NCI-H2081 (cell line): ENCODE measurements around the gene SLC47A2.
"Not testable (repeated sequence)": the region's sequence is repeated elsewhere in the genome, so short reads cannot be mapped to it uniquely, and the experiment has no call there.

ENCODE experiments used
- DNase-seq, 2 experiments: peaks; one replicate each; lab custom pipeline; 2025; lab: John Stamatoyannopoulos, UW

Gene SLC47A2, protein sequence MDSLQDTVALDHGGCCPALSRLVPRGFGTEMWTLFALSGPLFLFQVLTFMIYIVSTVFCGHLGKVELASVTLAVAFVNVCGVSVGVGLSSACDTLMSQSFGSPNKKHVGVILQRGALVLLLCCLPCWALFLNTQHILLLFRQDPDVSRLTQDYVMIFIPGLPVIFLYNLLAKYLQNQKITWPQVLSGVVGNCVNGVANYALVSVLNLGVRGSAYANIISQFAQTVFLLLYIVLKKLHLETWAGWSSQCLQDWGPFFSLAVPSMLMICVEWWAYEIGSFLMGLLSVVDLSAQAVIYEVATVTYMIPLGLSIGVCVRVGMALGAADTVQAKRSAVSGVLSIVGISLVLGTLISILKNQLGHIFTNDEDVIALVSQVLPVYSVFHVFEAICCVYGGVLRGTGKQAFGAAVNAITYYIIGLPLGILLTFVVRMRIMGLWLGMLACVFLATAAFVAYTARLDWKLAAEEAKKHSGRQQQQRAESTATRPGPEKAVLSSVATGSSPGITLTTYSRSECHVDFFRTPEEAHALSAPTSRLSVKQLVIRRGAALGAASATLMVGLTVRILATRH

DNA sequence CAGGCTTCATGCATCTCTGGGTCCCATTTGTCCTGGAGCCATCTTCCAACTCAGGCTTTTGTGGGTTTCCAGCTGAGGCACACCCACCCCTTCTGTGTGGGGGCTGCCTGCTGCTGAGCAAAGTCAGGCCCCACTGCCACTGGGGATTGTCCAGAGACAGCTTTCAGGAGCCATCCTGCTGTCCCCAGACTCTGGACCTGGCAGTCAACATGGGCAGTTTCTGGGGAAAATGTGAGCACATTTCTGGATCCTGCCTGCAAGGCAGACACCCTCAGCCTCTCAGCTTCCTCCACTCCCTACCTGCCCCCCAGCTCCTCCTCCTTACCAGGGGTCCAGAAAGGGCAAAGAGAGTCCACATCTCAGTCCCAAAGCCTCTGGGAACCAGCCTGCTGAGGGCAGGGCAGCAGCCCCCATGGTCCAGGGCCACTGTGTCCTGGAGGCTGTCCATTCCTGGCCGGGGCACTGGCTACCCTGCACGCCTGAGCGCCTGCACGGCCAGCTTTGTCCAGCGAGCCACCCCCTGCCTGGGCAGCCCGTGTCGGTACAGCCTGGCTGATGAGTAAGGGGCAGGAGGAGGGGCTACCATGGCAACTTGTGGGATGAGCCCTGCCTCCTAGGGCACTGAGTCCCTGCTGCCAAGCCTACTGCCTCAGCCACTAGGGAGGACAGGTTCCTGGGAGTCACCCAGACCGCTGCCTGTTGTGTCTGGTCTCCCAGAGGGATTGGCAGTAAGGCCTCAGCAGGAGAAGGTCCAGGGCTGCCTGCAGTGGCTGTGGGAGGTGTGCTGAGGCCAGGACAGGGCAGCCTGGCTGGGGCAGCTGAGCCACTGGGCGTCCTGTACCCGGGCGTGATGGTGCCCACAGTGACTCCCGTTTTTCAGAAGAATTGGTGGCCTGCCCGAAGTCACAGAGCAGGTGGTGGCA lies at the start of gene SLC47A2:
SLC47A2 (minus strand) TSS at position 477 of the 923 bp plus-strand sequence; CDS start at position 448, 29 bp downstream.
- no peak for DNase-seq

DNA sequence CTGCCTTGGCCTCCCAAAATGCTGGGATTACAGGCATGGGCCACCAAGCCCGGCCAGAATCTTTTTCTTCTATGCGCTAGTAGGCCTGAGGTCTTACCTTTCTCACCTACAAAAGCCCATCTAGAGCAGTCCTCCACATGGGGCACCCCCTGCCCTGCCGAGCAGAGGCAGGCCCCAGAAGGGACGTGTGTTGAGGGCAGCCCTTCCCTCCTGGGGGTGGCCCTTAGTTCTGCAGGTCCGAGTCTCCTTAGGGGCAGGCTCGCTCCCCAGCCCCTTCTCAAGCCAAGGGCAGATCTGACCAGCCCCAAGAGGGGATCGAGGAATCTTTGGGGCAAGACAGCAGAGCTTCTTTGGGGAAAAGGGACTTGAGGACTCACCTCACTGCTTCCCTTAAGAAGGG lies 49.6 kb upstream of the SLC47A2 start:
- DNase-seq: no peak

DNA sequence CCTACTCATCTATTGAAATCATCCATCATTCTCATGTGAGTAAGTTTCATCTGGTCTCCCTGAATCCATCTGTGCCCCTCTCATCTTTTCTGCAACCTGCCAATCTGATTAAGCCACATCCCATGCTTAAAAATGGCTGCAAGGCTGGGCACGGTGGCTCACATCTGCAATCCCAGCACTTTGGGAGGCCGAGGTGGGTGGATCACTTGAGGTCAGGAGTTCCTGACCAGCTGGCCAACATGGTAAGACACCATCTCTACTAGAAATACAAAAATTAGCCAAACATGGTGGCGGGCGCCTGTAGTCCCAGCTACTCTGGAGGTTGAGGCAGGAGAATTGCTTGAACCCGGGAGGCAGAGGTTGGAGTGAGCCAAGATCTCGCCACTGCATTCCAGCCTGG lies 47.6 kb upstream of the SLC47A2 start:
- not testable (repeated sequence) for DNase-seq

DNA sequence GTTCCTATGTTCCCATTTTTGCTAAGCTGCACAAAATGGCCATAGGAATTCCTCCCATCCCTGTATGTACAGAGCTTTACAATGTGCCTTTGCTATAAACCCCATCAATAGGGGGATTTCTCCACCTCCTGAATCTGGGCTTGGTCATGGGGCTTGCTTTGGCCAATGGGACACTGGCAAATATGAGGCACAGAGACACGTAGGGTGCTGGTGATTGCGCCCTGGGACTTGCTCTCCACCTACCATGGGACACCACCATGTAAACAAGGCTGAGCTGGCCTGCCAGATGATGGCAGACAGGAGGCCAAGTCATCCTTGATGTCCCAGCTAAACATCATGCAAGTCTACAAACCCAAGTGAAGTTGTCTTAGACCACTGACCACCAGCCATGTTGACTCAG lies 47.0 kb upstream of the SLC47A2 start:
- DNase-seq: no peak

DNA sequence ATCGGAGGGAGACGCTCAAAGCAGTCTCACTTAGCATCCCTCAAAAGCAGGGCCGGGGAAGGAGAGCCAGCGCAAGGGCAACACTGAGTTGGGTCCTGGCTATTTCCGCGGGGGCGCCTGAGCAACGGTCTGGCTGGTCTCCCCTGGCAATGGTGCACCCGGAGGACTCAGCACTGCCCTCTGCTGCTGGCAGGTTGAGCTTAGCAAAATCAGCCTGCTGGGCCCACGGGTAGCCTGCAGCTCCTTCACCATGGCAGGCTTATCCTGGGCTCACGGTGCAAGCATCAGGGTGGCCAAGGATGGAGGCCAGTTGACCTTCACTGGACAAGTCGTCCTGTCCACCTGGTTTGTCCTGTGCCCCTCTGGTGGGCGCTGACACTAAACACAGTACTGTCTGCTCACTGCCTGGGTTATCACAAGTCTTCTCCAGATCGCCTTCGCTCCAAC lies 46.2 kb upstream of the SLC47A2 start:
- DNase-seq: peak in 1 of 2 experiments; percentile 33

DNA sequence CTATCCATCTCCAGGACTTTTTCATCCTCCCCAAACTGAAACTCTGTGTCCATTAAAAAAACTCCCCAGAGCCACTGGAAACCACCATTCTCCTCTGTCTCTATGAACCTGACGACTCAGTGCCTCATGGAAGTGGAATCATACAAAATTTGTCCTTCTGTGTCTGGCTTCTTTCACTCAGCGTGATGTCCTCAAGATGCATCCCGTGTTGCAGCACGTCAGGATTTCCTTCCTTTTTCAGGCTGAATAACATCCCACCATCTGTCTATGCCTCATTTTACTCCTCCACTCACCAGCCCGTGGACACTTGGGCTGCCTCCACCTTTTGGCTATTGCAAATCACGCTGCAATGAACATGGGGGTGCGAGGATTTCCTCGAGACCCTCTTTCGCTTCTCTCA lies 44.4 kb upstream of the SLC47A2 start:
- no peak for DNase-seq

DNA sequence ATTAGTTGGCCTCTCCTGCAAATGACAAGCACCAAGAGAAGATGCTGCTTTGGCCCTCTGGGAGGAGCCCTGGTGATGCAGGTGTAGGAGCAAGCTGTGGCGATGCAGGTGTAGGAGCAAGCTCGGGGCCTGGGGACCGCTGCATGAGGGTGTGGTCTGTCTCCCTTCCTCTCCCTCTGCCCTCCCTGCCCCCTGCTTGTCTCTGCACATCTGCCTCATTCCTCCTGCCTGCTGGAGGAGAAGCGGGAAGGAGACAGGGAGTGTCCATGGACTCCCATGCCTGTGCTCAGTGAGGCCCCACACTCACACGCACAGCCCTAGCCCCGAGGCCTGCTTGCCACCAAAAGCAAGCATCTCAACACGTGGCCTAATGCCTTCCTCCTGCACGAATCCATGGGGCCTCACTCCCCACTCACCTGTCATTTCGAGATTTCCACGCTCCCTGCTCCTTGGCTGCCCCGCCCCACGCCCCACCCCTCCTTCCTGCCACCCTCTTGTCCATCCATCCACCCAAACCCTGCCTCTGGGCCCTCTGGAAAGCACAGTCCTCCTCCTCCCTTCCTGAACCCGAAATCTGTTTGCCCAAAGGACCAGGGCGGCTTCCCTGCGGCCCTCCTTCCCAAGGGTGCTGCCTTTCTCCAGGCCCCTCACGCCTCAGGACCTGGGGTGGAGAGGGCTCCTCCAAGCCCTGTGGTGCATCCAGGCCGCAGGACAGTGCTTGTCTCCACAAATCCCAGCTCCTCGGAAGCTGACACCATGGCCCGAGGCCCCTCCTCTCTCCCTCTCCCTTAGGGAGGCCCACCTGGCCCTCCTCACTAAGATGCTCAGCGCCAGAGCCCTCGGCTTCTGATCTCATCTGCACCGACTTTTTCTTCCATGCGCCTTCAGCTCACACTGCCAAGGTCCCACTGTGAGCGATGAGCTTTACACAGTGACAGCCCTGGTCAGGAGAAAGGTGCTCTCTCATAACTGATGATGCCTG lies 43.5 kb upstream of the SLC47A2 start:
- DNase-seq: no peak

DNA sequence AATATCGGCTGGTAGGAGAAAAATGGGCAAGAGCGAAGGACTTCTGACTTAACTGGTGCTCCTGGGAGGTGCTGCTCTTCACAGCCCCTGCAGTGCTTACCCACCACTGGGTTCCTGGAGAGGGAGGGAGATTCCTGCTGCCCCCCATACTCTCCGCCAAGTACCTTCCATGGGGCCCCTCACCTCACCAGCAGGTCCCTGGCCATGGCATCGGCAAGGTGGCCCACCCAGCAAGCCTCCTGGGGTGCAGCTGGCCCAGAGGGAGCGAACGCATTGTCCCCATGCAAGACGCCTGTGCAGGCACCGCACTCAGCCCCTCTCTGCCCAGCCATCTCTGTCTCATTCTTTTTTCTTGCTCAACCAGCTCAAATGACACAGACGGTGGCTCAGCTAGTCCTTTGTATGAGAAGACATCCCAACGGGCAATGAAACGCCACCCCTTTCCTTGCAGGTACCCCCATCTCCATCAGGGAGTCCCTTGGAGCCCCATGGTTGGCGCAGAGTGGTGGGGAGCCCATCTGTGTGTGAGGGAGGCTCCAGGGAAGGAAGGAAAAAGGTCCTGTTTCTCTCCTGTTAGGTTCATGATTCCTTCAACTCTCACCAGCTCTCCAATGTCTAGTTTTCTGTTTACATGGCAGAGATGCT lies 41.3 kb upstream of the SLC47A2 start:
- DNase-seq: no peak

DNA sequence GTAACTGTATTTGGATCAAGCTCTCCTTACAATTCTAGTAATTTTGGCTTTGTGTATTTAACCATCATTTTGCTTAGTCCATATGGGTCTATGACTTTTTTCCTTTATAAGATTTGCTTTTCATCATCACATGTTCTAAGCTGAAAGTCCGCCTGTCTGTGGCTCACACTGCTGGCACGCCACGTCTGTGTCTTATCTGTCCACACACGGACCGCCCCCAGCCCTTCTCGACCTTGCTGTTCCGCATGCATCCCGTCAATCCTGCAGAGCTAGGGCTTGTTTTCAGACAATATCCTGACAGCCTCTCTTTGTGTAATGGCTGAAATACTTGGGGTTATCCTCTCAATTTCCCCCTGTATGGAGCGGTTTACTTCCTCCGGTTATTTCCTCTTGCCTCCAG lies 40.2 kb upstream of the SLC47A2 start:
- DNase-seq: no peak

DNA sequence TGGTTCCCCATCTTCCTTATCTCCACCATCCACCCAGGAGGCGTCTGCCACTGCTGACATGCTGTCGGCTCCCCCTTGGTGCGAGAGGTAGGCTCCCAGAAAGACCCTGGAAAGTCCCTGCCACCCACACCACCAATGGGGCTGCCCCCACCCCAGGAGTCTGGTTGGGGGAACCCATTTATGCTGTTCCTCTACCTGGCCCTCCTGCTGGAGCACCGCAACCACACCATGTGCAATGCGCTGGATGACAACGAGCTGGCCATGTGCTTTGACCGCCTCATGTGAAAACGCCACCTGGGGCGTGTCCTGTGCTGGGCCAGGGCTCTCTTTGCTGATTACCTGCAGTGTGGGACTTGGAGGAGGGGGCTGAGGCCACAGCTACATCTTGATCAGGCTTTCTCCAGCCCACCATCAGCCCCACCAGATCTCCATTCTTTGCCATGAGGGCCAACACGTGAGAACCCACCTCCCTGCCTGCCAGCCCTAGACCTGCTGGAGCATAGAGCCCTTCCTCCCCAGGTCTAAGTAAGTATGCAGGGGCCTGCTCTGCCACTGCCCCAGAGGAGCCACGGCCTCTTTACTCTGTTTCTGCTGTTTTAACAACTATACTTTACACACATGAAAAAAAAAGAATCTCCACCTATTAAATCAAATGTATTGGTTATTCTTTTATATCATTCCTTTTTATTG lies 39.6 kb upstream of the SLC47A2 start:
- no peak for DNase-seq

DNA sequence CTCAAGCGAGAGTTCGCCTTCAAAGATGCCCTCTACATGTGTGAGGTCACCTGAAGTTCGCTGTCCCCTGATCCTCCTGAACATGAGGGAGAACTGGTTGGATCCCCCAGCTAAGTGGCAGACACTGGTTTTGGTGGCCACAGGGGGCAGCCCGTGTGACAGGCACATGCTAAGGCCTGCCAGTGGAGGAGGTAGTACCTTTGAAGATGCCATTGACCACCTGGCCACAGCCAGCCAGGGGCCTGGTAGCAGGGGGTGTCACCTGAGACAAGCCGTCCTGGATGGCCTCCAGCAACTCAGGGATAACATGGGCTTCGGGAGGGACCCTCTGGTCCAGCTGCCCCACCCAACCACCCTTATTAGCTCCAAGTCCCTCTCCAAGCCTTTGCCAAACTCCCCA lies 39.0 kb upstream of the SLC47A2 start:
- no peak for DNase-seq

DNA sequence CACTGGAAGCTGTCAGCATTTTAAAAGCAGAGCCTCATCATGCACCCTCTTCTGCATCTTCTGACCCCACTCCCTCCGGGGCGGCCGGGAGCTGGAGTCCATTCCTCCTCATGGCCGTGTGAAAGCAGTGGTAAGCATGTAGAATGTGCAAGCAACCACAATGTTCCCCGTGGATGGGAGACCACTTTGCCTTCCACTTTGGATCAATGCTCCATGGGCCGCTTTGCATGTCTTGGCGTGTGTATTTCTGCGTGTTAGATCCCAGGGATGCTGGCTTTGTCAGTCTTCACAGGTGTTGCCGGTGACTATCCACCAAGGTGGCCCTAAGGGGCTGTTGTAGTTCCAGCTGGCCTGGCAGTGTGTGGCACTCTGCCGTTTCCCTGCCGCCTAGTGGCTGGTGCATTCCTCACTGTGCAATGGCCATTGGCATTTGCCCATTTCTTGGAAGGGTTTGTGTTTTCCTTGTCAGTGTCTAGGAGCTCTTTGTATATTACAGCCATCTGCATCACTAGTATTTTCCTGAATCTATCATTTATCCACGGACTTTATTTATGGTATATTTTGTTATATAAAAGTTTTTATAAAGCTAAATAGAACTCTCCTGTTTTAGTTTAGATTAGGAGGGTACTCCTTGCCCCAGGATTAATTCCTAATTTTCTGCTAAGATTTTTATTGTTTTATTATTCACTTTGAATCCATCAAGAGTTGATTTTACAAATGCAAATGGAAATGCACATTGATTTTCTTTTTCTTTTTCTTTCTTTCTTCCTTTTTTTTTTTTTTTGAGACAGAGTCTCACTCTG lies 37.5 kb upstream of the SLC47A2 start:
- peak in 1 of 2 experiments; percentile 13 for DNase-seq

DNA sequence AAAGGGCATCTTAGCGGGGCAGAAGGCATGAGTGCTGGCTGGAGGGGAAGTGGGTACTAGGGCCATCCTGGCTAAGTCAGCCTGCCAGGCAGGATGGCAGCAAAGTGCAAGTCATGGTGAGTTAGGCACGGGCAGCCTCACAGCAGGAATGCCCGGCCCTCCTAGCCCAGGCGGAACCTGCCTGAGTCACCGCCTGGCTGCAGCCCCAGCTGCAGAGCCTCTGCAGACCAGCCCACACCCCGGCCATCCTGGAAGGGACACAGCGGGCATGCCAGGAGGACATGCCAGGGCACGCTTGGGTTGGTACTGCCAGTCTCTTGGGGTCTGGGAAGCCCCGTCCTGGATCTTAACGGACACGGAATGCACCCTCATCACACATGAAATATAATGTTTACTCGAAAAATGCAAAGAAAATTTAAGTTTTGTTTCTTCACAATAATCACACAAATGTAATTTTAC lies 36.7 kb upstream of the SLC47A2 start:
- peak in 1 of 2 experiments; percentile 9 for DNase-seq

DNA sequence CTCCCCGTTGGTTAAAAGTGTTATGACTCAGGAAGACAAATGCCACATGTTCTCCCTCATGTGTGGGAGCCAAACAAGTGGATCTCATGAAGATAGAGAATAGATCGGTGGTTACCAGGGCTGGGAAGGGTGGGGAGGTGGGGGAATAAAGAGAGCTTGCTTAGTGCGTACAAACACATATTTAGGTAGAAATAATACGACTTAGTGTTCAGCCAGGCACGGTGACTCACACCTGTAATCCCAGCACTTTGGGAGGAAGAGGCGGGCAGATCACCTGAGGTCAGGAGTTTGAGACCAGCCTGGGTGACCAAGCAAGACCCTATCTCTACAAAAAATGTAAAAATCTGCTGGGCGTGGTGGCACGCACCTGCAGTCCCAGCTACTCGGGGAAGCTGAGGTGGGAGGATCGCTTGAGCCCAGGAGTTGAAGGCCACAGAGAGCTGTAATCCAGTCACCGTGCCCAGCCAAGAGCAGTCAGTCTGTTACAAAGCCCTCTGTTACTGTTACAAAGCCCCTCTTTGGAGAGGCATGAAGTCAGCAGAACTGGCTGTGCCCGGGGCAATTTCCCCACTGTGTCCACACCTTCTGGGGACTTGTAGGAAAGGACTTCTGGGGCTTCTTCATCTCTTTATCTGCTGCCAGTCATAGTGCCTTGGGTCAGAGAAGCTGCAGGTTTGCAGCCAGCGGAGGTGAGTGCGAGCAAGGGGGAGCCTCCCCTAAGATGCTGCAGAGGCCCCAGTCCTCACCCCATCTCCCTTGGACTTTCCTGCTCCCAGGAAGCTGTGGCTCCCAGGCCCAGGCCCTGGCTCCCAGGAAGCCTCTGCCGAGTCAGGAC lies 36.0 kb upstream of the SLC47A2 start:
- DNase-seq: no peak

DNA sequence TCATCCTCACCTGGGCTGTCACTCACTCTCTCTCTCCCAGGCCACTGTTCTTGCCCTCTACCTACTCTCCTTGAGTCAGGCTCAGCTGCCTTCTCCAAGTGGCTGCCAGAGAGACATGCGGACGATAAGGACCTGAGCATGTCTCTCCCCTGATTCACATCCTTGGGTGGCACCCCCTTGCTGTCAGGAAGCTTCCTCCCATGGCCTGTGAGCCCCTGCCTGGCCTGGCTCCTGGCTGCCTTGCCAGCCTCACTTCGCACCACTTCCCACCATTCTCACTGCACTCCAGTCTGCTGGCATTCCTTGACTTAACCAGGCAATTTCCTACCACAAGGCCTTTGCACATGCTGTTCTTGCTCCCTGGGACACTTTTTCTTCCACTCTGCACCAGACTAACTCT lies 34.5 kb upstream of the SLC47A2 start:
- DNase-seq: no peak

DNA sequence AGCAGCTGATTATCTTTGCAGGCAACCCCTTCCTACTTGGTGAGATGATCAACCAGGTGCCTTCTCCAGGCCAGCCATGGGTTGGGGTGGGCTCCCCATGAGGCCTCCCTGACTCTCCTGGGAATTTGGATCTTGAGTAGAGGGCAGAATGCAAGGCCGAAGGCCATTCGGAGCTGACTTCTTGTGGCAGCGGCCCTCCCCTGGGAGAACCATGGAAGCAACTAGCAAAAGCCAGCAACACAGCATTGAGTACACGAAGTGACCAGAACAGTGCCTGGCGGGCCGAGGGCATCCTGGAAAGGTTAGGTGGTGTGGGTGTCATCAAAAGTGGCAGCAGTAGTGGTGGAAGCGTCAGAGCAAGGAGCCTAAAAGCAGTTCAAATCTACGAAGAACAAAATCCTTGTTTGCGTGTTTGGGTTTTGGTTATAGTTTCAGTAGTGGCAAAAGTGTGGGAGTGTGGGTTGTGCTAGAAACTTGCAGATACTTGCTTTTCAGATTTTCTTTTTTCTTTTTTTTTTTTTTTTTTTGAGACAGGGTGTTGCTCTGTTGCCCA lies 33.7 kb upstream of the SLC47A2 start:
- no peak for DNase-seq

DNA sequence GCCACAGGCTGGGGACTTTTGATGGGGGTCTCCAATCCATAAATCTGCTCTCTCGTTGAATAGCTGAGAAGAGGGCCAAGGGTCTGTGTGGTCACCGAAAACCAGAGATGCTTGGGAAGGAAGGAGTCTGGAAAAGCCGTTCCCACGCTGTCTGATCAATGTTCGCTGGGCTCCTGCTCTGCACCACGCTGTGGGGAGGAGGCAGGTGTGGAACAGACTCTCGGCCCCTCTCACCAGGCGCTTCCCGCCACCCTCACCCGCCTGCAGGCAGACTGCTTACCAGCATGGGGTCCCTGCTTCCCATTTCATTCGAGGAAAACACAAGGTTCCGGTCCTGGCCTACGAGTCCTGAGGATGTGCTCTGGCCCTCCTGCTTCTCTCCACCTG lies 32.4 kb upstream of the SLC47A2 start:
- DNase-seq: no peak
